Panc1 (cell line): ENCODE measurements around the gene ZNF239. TPM values are rescaled to one million over a fixed set of nuclear protein-coding genes. Genes with fewer than 3 reads are reported as not detected.

Source experiments
- ATAC-seq: fragments of 200-7000 bp; cut with Tn5 transposase; 2 replicates; pipeline ENCODE4 v1.9.1; 2020; ENCODE audit warnings: mild to moderate bottlenecking, moderate library complexity
- BruUV-seq: library from RNA; stranded (reverse); fragments of 400-500 nt; replicated peaks from 2 replicates; lab custom pipeline; 2021; lab: Mats Ljungman, UMichigan
- CTCF ChIA-PET: fragments of 300-600 bp; sonication (Branson Sonifier 250); formaldehyde crosslinking; loops from one replicate; lab custom pipeline; 2022; ENCODE audit warnings: antibody characterized with exemption; lab: Charles Lee
- POLR2A ChIA-PET: fragments of 300-600 bp; sonication (Branson Sonifier 250); formaldehyde crosslinking; loops from one replicate; lab custom pipeline; 2022; ENCODE audit warnings: antibody characterized with exemption; lab: Charles Lee
- DNase-seq: peaks from one replicate; pipeline ENCODE4 v3.0.0-alpha.2; 2010; ENCODE audit warnings: low read depth, low spot score
- H3K27ac ChIP-seq: 2 replicates; pipeline ENCODE4 v1.5.1; 2011; ENCODE audit warnings: mild to moderate bottlenecking, low read length, inconsistent platforms
- H3K27me3 ChIP-seq: fragments of 200-500 bp; sonication (Bioruptor generic); 2 replicates; pipeline ENCODE4 v1.6.0; 2014; ENCODE audit warnings: low read length, inconsistent platforms; ENCODE audit not compliant: control insufficient read depth, insufficient read depth
- H3K36me3 ChIP-seq: fragments of 200-500 bp; sonication (Bioruptor generic); 2 replicates; pipeline ENCODE4 v1.5.1; 2014; ENCODE audit warnings: inconsistent platforms, mild to moderate bottlenecking, low read length, moderate library complexity; ENCODE audit not compliant: control insufficient read depth, insufficient read depth
- H3K4me1 ChIP-seq: 2 replicates; pipeline ENCODE4 v1.5.1; 2011; ENCODE audit warnings: inconsistent platforms, mild to moderate bottlenecking, low read length, moderate library complexity; ENCODE audit not compliant: control insufficient read depth, insufficient read depth
- H3K4me3 ChIP-seq, 2 experiments: 2 replicates each; pipeline ENCODE4 v1.5.1; 2011 to 2012; ENCODE audit warnings: low read depth in 2 of 2, low read length in 2 of 2, mild to moderate bottlenecking in 2 of 2, inconsistent platforms in 1 of 2, moderate library complexity in 1 of 2
- H3K9me3 ChIP-seq: fragments of 200-500 bp; sonication (Bioruptor generic); 2 replicates; pipeline ENCODE4 v1.5.1; 2014; ENCODE audit warnings: low read depth, mild to moderate bottlenecking, inconsistent platforms, low read length, moderate library complexity; ENCODE audit not compliant: control insufficient read depth, insufficient read depth
- POLR2AphosphoS5 ChIP-seq: IDR thresholded peaks from 2 replicates; pipeline ENCODE4 v1.6.1; 2012; ENCODE audit warnings: mild to moderate bottlenecking, low read depth, low read length, moderate library complexity
- SIN3A ChIP-seq: IDR thresholded peaks from 2 replicates; pipeline ENCODE4 v1.6.1; 2012; ENCODE audit warnings: low read depth, mild to moderate bottlenecking, low read length, moderate library complexity, borderline replicate concordance; ENCODE audit not compliant: insufficient read depth
- TCF7L2 ChIP-seq: IDR thresholded peaks from 2 replicates; pipeline ENCODE4 v1.6.1; 2011; ENCODE audit warnings: mild to moderate bottlenecking, low read depth, low read length, inconsistent platforms
- in situ Hi-C: cut with HindIII; loops from 2 replicates; pipeline ENCODE4 v1.10.0; 2016; ENCODE audit warnings: low sequenced_read_pairs, low pct_unique_long_range_greater_than_20kb
- intact Hi-C: fragments of 100-400 bp; cut with micrococcal nuclease; formaldehyde crosslinking; loops from one replicate; pipeline ENCODE4 v1.10.0; 2022; ENCODE audit not compliant: unreplicated experiment
- total RNA-seq: library from RNA; stranded (reverse); gene quantifications from one replicate; pipeline ENCODE4 v1.2.1, GENCODE V29; 2021; ENCODE audit not compliant: unreplicated experiment
- TF ChIP-seq, protein P1 (sequence below), 2 experiments: IDR thresholded peaks; 2 replicates each; pipeline ENCODE4 v1.6.1; 2011 to 2012; ENCODE audit warnings: low read depth in 2 of 2, control low read depth in 1 of 2, low read length in 1 of 2, mild to moderate bottlenecking in 1 of 2, moderate library complexity in 1 of 2; ENCODE audit not compliant: insufficient read depth in 1 of 2
- TF ChIP-seq, protein P2 (sequence below): fragments of 450-650 bp; IDR thresholded peaks from 2 replicates; pipeline ENCODE4 v1.5.1; 2017; ENCODE audit warnings: mild to moderate bottlenecking

ZNF239 gene
- total RNA-seq, 1 experiment from 2014 or later = 18.5 TPM

- BruUV-seq = no TSS peak
- H3K4me3 ChIP-seq = no peak overlapping the region
- ChIA-PET POLR2A (no interaction called here), CTCF (no interaction called here)
- in situ Hi-C loops = no loop called here
- TF ChIP-seq SIN3A (no peak), POLR2AphosphoS5 (no peak), TCF7L2 (no peak)
- TF ChIP-seq, protein P1, sequence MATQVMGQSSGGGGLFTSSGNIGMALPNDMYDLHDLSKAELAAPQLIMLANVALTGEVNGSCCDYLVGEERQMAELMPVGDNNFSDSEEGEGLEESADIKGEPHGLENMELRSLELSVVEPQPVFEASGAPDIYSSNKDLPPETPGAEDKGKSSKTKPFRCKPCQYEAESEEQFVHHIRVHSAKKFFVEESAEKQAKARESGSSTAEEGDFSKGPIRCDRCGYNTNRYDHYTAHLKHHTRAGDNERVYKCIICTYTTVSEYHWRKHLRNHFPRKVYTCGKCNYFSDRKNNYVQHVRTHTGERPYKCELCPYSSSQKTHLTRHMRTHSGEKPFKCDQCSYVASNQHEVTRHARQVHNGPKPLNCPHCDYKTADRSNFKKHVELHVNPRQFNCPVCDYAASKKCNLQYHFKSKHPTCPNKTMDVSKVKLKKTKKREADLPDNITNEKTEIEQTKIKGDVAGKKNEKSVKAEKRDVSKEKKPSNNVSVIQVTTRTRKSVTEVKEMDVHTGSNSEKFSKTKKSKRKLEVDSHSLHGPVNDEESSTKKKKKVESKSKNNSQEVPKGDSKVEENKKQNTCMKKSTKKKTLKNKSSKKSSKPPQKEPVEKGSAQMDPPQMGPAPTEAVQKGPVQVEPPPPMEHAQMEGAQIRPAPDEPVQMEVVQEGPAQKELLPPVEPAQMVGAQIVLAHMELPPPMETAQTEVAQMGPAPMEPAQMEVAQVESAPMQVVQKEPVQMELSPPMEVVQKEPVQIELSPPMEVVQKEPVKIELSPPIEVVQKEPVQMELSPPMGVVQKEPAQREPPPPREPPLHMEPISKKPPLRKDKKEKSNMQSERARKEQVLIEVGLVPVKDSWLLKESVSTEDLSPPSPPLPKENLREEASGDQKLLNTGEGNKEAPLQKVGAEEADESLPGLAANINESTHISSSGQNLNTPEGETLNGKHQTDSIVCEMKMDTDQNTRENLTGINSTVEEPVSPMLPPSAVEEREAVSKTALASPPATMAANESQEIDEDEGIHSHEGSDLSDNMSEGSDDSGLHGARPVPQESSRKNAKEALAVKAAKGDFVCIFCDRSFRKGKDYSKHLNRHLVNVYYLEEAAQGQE (IDR thresholded peaks at IDR 0.05; ENCODE audit: insufficient read depth in 1 of 2, low read depth in 2 of 2, low read length in 1 of 2) = no peak
- TF ChIP-seq, protein P2, sequence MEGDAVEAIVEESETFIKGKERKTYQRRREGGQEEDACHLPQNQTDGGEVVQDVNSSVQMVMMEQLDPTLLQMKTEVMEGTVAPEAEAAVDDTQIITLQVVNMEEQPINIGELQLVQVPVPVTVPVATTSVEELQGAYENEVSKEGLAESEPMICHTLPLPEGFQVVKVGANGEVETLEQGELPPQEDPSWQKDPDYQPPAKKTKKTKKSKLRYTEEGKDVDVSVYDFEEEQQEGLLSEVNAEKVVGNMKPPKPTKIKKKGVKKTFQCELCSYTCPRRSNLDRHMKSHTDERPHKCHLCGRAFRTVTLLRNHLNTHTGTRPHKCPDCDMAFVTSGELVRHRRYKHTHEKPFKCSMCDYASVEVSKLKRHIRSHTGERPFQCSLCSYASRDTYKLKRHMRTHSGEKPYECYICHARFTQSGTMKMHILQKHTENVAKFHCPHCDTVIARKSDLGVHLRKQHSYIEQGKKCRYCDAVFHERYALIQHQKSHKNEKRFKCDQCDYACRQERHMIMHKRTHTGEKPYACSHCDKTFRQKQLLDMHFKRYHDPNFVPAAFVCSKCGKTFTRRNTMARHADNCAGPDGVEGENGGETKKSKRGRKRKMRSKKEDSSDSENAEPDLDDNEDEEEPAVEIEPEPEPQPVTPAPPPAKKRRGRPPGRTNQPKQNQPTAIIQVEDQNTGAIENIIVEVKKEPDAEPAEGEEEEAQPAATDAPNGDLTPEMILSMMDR = no peak
- no peaks in the 10 kb centered on the region for H3K36me3 ChIP-seq
- DNase-seq (no peak), ATAC-seq (no peak)
- intact Hi-C loops = no loop called here
- H3K9me3 ChIP-seq = no peaks in the 10 kb centered on the region
- H3K4me1 ChIP-seq = no peaks in the 10 kb centered on the region
- H3K27ac ChIP-seq = no peak overlapping the region
- H3K27me3 ChIP-seq = no peaks in the 10 kb centered on the region
Observed at GRCh38 chr10:43585046-43585445, 10.6 kb upstream of the ZNF239 start.

DNA sequence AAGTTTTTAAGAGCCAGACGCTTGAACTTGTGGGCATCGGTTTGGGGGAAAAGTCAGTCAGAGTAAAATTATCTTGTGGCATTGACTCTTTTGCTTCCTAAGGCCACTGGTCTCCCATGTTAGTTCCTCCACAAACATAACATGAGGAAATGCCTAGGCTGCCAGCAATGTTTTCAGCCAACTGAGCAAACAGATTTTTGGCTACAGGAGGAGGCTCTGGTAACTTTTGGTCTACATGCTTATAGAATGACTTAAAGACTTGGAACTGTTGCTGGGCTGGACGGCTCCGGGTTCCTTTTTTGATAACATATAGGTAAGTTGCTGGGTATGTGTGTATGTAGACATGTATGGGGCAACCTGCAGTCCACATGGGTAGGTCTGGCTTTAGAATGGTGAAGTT is 9.6 kb upstream of the ZNF239 start:
- Histone ChIP-seq H3K27me3 (no peaks in the 10 kb centered on the region), H3K36me3 (no peaks in the 10 kb centered on the region), H3K9me3 (no peaks in the 10 kb centered on the region), H3K4me1 (no peaks in the 10 kb centered on the region), H3K4me3 (no peak overlapping the region), H3K27ac (no peak overlapping the region)
- ATAC-seq (no peak), DNase-seq (no peak)
- ChIA-PET POLR2A (no interaction called here), CTCF (no interaction called here)
- no TSS peak for BruUV-seq
- intact Hi-C loops (no loop called here), in situ Hi-C loops (no loop called here)
- TF ChIP-seq SIN3A (no peak), POLR2AphosphoS5 (no peak), TCF7L2 (no peak)
- TF ChIP-seq, protein P2 = no peak
- TF ChIP-seq, protein P1 (IDR thresholded peaks at IDR 0.05; ENCODE audit: insufficient read depth in 1 of 2, low read depth in 2 of 2, low read length in 1 of 2) = no peak
